ENCODE measurements around the gene SRPX2.
A peak's percentile ranks its signal among the peaks of the same experiment; 100 is the strongest.

Gene SRPX2, protein sequence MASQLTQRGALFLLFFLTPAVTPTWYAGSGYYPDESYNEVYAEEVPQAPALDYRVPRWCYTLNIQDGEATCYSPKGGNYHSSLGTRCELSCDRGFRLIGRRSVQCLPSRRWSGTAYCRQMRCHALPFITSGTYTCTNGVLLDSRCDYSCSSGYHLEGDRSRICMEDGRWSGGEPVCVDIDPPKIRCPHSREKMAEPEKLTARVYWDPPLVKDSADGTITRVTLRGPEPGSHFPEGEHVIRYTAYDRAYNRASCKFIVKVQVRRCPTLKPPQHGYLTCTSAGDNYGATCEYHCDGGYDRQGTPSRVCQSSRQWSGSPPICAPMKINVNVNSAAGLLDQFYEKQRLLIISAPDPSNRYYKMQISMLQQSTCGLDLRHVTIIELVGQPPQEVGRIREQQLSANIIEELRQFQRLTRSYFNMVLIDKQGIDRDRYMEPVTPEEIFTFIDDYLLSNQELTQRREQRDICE

DNA sequence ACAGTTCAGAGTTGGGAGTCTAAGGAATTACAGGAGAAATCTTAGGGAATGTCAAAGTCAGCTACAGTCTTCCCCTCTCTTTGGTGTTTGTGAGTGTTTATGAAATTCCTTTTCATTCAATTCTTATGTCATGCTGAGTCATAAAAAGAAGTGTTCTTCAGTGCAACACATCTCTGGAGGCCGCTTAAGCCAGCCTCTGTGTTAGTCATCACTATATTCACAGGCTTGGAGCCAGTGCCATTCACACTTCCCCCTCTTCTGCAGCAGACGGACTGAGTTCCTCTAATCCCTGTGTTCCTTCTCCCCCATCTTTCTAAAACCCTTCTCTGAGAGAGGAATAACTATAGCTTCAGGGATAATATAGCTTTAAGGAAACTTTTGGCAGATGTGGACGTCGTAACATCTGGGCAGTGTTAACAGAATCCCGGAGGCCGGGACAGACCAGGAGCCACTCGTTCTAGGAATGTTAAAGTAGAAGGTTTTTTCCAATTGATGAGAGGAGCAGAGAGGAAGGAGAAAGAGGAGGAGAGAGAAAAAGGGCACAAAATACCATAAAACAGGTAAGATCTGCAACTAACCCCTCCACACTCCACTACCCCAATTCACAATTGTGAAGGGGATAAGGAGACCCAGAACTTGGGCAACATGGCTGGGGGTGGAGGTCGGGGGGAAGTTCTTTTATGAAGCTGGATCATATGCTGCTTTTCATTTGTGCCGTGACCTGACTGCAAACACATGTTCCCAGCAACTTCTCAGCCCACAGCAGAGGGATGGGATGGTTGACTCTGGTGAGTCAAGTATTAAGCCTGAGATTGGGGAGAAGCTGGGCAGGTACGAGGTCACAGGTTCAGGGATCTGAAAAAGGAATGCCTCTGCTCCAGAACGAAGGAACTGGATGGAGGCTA lies at the start of gene SRPX2:
Gene SRPX2 (plus strand): TSS at position 244 of the 905 bp plus-strand sequence. CDS start 2,124 bp downstream, outside the sequence.
- no peak for DNase-seq

DNA sequence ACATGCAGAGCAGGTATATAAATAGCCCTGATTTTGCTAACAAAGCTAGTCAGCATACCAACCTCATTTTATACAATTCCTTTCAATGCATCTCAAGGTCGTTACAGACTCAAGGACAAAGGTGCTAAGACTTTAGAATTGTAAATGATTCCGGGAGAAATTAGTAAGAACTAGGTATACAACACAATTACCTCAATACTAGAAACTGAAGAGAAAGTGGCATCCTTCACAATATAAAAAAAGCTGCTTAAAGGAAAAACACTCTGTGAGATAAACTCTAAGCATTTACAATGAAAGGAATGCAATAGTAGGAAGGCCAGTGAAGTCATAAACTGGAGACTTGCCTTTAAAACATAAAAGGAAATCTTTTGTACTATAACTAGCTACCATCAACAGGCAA lies 47.4 kb upstream of the SRPX2 start:
- no peak for DNase-seq

DNA sequence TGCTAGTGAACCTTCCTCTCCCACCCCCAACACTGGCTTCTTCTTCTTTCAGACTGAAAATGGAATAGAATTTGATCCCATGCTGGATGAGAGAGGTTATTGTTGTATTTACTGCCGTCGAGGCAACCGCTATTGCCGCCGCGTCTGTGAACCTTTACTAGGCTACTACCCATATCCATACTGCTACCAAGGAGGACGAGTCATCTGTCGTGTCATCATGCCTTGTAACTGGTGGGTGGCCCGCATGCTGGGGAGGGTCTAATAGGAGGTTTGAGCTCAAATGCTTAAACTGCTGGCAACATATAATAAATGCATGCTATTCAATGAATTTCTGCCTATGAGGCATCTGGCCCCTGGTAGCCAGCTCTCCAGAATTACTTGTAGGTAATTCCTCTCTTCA lies 44.5 kb upstream of the SRPX2 start:
- DNase-seq, result no peak

DNA sequence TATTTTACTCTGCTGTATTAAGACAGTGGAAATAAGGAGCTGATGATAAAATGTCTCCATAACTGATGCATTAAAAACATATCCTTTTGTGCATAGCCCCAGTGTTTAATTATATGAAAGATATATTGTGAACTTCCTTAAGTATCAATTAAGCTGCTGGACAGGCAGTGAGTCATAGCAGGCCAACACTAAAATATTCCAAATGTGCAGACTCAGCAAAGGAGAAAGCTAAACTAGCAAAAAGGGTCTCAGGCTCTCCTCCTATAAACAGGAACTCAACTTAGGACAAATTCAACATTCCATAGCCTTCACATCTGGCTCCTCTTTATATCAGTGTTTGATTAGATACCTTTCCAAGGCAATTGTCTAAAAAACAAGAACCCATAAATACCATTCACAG lies 43.7 kb upstream of the SRPX2 start:
- DNase-seq, result no peak

DNA sequence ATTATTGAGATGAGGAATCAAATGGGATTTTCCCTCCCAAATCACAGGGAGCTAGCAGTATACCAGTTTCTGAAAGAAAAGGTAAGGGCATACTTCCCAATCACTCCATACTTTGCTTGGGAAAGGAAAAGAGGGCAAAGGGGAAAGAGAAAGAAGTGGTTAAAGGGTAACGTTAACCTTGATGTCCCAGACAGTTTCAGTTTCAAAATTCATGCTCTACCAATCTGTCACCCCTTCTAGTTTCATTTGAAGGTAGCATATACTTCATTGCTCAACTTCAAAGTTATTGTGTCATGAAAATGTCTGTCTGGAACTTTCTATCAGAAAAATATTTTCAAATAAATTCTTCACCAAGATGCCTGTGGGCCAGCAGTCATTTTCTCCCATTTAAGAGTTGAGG lies 43.2 kb upstream of the SRPX2 start:
- DNase-seq, result no peak

DNA sequence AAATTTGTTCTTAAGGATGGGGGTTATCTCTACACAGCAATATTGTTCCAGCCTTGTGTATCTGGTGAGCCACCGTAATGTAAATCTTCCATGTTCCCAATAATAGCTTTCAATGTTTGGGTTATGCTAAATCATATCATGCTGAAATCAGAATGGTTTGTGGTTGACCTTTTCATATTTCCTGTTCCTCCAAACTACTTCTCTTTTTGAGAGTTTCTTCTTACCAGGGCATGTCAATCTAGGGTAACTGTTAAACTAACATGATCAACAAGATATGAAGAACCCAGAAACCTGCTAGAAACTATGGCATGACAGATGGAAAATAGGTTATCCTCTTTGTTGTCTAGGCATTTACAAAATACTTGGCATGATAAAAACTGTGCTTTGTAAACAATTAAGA lies 37.2 kb upstream of the SRPX2 start:
- DNase-seq, result no peak

DNA sequence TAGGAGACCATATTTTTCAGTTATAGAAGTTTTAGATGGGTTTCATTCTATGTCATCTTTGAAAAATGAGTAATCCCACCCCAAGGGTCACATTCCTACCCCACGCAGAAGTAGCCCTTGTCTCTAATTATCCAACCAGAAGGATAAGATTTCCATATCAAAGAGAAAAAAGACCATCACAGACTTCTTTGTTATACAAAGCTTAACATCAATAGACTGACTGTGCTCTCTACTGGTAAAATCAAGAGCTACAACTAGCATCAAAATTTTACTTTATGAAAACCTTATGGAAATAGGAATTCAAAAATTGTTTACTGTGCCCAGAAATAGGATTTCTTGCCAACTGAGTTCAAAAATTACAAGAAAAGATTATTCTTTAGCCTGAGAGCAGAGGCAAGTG lies 34.4 kb upstream of the SRPX2 start:
- DNase-seq, result no peak

DNA sequence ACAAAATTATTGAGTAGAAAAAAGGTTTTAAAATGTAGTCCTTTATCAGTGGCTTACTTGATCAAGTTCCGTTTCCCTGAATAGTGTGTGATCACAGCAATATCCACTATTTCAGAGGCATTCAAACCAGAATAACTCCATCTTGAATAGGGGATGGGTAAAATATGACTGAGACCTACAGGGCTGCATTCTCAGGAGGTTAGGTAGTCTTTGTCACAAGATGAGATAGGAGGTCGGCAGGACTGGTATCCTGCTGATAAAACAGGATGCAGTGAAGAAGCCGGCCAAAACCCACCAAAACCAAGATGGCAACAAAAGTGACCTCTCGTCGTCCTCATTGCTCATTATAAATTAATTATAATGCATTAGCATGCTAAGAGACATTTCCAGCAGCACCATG lies 32.0 kb upstream of the SRPX2 start:
- no peak for DNase-seq

DNA sequence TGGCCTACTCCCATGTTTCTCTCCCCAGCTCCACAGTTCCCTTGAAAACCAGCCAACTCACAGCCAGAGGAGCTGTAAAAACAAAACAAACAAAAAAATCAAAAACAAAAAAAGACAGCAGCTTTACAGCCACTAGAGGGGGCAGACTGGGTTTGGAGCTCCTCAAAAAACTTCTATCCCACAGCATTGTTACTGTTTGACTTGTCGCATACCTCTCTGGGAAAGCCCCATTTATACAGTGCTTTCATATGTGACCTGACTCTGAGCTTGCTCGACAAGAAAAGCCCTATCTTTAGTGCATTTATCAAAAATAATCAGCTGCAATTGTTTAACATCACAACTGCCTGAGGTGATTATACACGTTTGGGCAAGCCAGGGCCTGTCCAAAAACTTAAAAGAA lies 29.0 kb upstream of the SRPX2 start:
- peak; percentile 20 to 47 for DNase-seq

DNA sequence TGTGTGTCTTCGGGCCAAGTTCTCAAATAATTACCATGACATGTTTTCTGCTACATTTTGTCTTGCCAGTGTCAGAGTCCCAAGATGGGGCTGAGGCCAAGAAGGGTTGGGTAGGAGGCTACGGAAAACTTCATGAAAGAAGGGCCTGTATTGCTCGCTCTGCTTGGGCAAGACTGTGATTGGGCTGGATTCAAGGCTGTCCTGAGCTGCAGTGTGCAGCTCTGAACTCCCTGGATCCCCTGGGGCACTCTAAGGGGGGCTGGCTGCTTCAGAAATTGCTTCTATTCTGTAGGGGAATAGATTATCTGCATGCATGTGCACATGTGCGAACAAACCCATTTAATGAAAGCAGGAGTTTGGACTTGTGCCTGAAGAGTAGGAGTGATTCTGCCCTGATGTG lies 21.0 kb upstream of the SRPX2 start:
- DNase-seq, result no peak

DNA sequence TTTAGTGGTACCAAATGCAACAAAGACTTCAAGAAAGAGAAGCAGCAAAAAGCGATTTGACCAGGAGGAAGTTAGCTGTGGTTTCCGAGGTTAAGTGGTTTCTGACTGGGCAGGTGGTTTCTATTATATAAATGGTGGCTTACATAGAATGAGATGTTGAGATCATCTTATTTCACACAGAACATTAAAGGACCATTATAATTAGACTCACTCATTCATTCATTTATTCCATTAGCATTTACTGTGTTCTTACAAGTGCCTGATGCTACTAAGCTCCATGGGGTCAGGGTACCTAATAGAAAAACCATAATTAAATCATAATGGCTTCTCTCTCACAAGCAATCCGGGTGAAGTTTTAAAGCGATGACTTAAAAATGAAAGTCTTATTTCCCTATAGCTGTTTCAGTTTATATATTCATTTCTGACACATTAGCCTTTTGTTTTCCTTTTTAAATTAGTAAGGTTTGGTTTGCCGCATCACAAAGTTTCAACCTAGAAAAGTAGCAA lies 18.0 kb upstream of the SRPX2 start:
- DNase-seq, result no peak

DNA sequence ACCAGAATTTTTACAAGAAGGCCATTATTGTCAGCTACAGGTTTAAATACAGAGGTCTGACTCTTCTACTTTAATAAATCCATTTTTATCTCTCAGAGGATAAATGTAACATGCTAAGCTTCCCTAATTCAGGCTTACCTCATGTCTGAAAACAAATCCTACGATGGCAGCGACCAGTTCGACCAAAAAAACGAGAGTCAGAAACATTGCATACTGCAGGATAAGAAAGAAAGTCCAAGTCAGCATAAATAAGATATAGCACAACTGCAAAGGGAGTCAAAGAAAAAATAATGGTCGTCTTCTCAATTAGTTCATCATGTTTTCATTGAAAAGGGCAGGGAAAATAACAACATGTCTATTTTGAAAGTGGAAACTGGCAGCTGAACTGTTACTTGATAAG lies 9.0 kb upstream of the SRPX2 start:
- DNase-seq, result no peak

DNA sequence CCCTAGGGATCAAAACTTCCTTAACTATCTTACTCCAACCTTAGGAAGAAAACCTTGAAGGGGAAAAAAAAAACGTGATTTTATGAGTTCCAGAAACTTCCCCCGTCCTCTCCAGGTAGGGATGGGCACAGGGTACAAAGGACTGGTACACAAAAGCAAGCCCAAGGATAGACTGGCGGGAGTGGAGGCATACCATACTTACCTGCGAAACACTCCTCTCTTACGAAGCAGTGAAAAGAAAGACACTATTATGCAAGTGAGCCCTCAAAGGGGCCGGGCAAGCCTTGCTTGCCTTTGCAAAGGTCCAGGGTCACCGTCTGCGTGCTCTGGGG lies 8.0 kb upstream of the SRPX2 start:
- DNase-seq, result no peak

DNA sequence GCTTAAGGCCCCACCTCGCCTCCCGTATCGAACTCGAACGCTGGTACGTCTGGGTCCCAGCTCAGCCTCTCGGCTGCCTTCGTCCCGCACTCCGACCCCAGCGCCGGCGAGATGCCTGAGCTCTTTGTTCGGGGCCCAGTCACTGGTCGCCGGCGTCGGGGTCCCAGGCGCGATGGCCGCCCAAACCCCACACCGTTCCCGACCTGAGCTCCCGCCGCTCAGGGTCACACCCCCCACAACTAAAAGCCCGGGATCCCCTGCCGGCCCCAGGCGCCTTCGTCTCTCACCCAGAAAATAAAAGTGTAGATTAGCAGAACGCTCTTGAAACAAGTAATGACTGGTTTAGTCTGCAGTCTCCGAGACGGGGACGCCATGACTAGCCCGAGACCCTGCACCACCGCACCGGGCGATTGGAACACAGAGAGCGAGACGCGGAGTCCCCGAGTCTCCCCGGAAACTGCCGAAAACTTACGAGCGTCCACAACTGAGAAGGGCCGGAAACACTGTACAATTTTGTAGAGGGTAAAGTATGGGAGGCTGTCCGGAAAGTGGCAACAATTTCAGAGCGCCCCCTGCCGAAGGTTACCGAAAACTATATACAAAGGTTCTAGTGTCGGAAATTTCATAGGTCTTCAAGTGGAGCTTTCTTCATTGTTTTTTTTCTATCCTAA lies 7.5 kb upstream of the SRPX2 start, which contains the start of gene TSPAN6:
Gene TSPAN6 (minus strand): TSS at position 486 of the 671 bp plus-strand sequence. CDS start 112 bp downstream, at position 374.
- DNase-seq, result peak; percentile 83 to 84

DNA sequence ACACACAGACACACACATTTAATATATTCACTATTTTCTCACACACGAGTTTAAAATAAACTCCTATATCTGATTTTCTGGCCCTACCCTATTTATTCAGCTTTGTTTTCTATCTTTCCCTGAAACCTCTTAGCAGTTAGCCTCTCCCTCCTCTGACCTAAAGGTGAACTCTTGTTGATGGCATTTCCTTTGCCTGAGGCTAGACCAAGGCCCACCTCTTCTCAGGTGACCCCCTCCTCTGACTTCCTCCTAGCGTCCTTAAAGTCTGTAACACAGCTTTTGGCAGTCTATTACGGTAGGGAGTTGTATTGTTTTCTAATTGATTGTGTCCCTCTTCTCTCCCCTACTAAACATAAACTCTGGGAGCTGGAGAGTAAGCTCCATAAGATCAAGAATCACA lies 1.7 kb upstream of the SRPX2 start:
- no peak for DNase-seq

DNA sequence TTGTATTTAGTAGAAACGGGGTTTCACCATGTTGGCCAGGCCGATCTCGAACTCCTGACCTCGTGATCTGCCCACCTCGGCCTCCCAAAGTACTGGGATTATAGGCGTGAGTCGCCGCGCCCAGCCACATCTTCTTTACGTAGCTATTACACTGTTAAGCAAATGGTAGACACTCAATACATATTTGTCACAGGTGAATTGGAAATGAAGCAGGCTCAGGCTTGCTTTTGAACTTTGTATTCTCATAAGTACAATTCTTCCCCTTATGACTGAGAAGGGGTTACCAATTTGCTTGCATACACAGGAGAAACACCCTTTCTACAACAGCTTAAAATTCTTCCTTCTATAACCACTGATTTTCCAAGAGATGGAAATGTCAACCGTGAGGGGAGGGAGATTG lies 787 bp upstream of the SRPX2 start:
- no peak for DNase-seq

DNA sequence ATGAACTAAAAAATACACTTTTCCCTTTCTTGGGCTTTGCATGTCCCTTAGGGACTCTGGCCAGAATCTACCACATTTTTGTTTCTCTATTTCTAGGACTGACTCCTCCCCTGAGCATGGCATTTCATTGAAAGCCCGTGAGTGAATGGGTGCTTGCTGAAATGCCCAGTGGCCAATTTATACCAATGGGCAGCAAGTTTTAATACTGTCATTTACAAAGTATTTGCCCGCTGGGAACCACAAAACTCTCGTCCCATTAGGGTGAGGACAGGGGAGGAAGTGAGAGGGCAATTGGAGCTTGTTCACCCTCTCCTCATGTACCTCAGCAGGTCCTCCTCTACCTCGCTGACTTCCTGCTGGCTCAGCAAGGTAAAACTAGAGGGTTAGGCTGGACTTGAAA lies 1.1 kb downstream of the SRPX2 start:
- DNase-seq, result no peak

DNA sequence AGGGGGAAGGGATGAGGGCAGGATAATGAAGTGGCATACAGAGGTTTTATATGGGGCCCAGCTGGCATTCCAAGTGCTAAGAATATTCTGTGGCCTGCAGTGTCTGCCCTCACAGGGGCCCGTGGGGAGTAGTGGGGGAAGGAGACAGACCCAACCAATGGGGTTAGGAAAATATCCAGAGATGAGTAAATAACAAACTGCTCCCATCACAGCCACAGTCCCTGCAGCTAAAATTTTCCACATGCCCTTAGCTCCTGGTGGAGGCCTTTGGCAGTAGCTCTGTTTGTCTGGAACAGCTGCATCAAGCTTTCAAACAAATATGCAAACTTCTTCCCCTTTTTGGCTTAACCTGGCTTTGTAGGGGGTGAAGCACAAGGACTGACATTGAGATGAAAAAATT lies 3.1 kb downstream of the SRPX2 start:
- DNase-seq, result no peak

DNA sequence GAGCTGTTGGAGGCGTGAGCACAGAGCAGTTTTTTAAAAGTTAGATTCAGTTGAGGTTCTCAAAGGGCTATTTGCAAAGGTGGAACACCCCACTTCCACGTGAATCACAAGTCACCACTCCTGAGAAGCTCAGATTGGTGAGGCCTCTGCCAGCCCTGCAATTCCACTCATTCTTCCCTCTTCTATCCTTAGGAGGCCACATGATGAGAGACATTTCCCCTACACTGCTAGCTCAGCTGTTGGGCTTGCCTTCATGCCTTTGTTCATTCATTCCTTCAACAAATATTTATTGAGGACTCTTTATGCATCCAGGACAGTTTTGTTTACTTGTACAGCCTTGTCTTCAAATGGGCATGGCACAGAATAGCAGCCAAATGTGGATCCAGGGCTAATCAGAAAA lies 3.7 kb downstream of the SRPX2 start:
- no peak for DNase-seq

DNA sequence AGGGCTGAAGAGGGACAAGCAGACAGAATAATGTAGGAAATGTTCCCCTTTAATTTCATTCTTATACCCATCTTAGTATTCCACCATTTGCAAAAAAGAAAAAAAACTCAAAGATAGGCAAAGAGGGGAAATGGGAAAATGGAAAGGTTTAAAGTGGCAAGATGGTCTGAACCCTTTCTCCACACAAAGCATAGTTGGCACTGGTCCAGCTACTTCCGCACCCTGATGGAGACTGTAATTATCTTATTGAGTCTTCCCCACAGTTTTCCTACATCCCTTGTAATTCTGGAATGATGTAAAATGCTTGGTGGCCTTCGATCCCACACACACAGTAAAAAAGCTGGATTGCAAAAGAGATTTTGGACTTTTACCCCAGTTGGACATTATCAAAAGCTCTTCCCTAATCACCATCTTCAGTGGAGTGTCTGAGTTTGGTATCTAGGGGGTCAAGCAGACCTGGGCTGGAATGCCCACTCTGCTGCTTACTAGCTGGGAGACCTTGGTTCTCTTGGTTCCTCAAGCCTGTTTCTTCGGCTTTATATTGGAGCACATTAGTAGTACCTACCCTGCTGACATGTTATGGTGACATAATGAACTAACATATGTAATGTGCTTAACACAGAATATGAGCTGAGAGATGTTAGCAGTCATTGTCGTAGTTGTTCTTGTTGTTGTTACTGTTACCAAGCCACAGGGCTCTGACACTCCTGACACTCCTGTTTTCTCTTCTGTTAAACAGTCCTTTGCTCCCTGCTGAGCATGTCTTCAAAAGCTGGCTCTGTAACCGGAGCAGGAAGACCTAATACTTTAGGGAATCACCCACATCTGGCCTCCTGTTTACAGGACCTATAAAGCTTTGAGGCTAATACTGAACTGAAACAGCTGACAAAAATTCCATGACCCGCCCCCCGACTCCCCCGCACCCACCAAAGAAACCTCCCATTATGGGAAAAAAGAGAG lies 4.7 kb downstream of the SRPX2 start:
- no peak for DNase-seq

DNA sequence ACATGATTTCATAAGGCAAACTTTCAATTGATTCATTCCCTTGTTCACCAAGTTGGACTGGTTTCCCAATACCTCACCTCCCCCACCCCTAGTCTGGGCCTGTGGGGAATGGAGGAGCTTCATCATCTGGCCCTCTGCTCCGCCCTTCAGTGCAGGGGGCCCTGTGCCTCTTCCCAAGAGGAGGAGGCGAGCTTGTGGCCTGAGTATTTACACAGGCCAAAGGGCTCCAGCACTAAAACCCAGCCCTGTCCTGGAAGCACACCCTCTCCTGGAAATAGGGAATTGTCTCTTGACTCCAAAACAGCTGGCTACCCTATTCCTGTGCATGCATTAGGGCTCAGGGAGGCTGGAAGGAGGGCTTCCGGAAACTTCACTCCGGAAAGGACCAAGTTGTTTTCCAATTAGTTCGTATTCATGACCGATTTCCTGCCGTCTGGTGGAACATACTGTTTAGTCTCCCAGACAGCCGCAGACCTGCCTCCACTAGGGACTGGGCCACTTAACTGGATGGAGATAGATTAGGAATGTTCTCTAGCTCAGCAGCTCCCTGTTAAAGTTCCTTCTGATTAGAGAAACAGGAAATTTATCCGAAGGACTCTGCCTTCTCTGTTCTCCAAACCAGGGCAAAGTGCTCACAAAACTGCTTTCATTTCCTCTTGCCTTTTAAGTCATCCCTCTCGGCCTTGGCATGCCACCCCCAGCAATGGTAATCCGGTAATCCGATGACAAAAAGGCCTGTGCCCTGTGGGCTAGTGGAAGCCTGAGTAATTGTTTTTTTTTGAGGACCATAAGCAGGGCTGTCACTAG lies 5.8 kb downstream of the SRPX2 start:
- no peak for DNase-seq

Data from NCI-H2081 (cell line).